ENCODE data around the gene RANBP3.

- TF ChIP-seq CTCF (conservative IDR thresholded peaks at IDR 0.05; ENCODE audit: low read length): no peak
- TF ChIP-seq EZH2phosphoT487 (IDR thresholded peaks at IDR 0.05; ENCODE audit: borderline replicate concordance, low read depth, low read length): no peak
Observed at GRCh38 chr19:5956728-5957127, 21.2 kb downstream of the RANBP3 start.
